Measurements from ENCODE around the gene NRSN2. TPM values are rescaled to one million over a fixed set of nuclear protein-coding genes. Genes with fewer than 3 reads are reported as not detected.
"Not testable (repeated sequence)": the region's sequence is repeated elsewhere in the genome, so short reads cannot be mapped to it uniquely, and the experiment has no call there.

Gene NRSN2
- total RNA-seq, 1 donor from 2014 or later, result 21.6 TPM

DNA sequence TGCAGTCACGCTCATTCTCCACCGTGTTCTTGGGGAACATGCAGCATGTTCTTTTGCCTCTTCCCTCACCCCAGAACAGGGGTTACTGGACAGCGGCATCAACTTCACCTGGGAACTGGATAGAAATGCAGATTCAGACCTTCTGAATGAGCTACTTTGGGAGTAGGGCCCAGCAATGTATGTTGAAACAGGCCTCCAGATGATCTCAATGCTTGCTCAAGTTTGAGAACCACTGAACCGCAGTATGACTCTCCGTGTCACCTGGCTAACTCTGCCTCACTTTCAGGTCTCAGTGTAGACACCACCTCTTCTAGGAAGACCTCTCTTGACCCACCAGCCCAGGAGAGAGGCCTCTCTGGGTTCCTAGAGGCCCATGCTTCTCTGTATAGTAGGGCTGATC, 38.5 kb downstream of the NRSN2 start:
- Histone ChIP-seq H3K9me3 (no peaks in the 10 kb centered on the region), H3K27me3 (no peaks in the 10 kb centered on the region), H3K4me3 (no peak overlapping the region), H3K36me3 (peaks cover 0 to 18% of the 10 kb centered on the region in 2 donors), H3K4me1 (peaks cover 18% of the 10 kb centered on the region), H3K27ac (no peak overlapping the region)
- TF ChIP-seq POLR2A (IDR thresholded peaks at IDR 0.05) (no peak), POLR2AphosphoS5 (IDR thresholded peaks at IDR 0.05; ENCODE audit: insufficient read depth in 1 of 2, low read depth in 1 of 2) (no peak)
- TF ChIP-seq, protein P1, sequence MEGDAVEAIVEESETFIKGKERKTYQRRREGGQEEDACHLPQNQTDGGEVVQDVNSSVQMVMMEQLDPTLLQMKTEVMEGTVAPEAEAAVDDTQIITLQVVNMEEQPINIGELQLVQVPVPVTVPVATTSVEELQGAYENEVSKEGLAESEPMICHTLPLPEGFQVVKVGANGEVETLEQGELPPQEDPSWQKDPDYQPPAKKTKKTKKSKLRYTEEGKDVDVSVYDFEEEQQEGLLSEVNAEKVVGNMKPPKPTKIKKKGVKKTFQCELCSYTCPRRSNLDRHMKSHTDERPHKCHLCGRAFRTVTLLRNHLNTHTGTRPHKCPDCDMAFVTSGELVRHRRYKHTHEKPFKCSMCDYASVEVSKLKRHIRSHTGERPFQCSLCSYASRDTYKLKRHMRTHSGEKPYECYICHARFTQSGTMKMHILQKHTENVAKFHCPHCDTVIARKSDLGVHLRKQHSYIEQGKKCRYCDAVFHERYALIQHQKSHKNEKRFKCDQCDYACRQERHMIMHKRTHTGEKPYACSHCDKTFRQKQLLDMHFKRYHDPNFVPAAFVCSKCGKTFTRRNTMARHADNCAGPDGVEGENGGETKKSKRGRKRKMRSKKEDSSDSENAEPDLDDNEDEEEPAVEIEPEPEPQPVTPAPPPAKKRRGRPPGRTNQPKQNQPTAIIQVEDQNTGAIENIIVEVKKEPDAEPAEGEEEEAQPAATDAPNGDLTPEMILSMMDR (IDR thresholded peaks at IDR 0.05), result no peak
- intact Hi-C loops (cut with DNase I), result no loop called here
- no peak for DNase-seq (ENCODE audit: extremely low spot score in 2 of 2)

DNA sequence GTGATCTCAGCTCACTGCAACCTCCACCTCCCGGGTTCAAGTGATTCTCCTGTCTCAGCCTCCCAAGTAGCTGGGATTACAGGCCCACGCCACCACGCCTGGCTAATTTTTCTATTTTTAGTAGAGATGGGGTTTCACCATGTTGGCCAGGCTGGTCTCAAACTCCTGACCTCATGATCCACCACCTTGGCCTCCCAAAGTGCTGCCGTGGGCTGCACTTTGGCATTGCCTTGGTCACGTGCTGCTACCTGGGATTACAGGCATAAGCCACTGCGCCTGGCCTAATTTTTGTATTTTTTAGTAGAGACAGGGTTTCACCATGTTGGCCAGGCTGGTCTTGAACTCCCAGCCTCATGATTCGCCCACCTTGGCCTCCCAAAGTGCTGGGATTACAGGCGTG, 39.7 kb downstream of the NRSN2 start:
- peaks cover 0 to 25% of the 10 kb centered on the region in 2 donors for H3K36me3 ChIP-seq
- intact Hi-C loops (cut with DNase I); H3K27me3 ChIP-seq; H3K4me1 ChIP-seq; DNase-seq (ENCODE audit: extremely low spot score in 2 of 2); H3K9me3 ChIP-seq; H3K4me3 ChIP-seq; H3K27ac ChIP-seq: not testable (repeated sequence)

DNA sequence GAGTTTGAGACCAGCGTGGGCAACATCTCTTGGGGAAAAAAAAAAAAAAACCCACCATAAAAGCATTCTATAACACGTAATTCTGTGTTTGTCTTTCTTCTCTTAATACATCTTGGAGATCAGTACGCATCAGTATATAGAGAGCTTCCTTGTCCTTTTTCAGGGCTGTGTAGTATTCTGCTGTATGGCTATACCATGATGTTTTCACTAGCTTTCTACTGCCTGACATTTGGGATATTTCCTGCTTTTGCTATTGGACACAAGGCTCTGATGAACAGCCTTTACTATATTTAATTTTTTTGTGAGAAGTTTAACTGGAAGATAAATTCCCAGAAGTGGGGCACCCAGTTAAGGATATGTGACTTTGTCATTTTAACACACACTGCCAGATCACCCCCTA, 40.6 kb downstream of the NRSN2 start:
- no peak for DNase-seq (ENCODE audit: extremely low spot score in 2 of 2)
- intact Hi-C loops (cut with DNase I), result no loop called here
- Histone ChIP-seq H3K4me3 (no peak overlapping the region), H3K27ac (no peak overlapping the region), H3K4me1 (no peaks in the 10 kb centered on the region), H3K27me3 (no peaks in the 10 kb centered on the region), H3K36me3 (peaks cover 0 to 28% of the 10 kb centered on the region in 2 donors), H3K9me3 (no peaks in the 10 kb centered on the region)
- no peak for TF ChIP-seq POLR2A (IDR thresholded peaks at IDR 0.05)
- TF ChIP-seq, protein P1 (IDR thresholded peaks at IDR 0.05), result no peak
- TF ChIP-seq POLR2AphosphoS5 (IDR thresholded peaks at IDR 0.05; ENCODE audit: insufficient read depth in 1 of 2, low read depth in 1 of 2), result no peak

DNA sequence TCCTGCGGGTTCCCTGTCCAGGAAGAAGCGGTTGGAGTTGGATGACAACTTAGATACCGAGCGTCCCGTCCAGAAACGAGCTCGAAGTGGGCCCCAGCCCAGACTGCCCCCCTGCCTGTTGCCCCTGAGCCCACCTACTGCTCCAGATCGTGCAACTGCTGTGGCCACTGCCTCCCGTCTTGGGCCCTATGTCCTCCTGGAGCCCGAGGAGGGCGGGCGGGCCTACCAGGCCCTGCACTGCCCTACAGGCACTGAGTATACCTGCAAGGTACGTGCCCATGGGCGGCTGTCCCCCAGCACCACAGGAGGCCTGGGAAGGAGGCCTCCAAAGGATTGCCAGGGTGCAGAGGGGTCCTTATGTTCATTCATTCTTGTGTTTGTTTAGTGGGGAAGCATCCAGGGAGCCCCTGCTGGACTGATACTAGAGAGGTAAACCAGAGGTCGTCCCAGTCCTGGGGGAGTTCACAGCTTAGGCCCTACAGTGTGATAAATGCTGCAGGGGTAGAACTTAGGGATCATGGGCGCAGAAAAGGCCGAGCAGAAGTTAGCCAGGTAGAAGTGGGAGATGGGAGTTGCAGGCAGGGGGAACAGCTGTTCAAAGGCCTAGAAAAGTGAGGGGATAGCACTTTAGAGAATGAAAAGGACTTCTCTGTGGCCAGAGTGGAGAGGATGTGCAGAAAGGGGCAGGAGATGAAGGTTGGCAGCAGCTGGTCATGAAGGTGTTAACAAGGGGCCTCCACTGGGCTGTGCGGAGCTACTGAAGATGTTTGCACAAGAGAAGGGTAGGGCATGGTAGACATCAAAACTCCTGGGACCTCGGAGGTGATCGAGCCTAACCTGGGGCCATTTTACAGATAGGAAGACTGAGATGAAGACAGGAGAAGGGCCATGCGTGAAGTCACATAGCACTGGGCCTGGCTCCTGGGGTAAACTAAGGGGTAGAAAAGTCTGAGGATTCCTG, 41.4 kb downstream of the NRSN2 start:
- TF ChIP-seq, protein P1 (IDR thresholded peaks at IDR 0.05), result no peak
- H3K27me3 ChIP-seq, result no peaks in the 10 kb centered on the region
- no peak overlapping the region for H3K4me3 ChIP-seq
- intact Hi-C loops (cut with DNase I), result no loop called here
- no peaks in the 10 kb centered on the region for H3K9me3 ChIP-seq
- no peak overlapping the region for H3K27ac ChIP-seq
- no peak for DNase-seq (ENCODE audit: extremely low spot score in 2 of 2)
- H3K36me3 ChIP-seq, result peaks cover 0 to 28% of the 10 kb centered on the region in 2 donors
- no peaks in the 10 kb centered on the region for H3K4me1 ChIP-seq

DNA sequence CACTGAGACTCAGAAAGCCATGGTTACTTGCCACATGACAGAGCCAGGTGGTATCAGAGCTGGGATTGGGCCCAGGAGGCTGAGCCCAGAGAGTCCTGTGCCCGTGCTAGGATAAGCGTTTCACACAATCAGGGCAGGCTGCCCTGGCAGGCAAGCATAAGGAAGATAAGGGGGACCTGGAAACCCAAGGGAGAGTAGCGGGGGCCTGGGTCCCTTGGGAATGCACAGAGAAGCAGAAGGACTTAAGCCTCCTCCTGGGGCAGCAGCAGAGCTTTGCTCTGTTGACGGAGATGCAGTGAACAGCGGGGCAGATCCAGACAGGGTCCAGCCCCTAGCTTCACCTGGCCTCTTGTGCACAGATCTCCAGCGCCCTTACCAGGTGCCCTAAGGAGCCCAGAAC, 42.3 kb downstream of the NRSN2 start:
- intact Hi-C loops (cut with DNase I), result no loop called here
- no peaks in the 10 kb centered on the region for H3K4me1 ChIP-seq
- no peak overlapping the region for H3K4me3 ChIP-seq
- TF ChIP-seq POLR2A (IDR thresholded peaks at IDR 0.05) (no peak), POLR2AphosphoS5 (IDR thresholded peaks at IDR 0.05; ENCODE audit: insufficient read depth in 1 of 2, low read depth in 1 of 2) (no peak)
- TF ChIP-seq, protein P1 (IDR thresholded peaks at IDR 0.05), result no peak
- H3K27ac ChIP-seq, result no peak overlapping the region
- peaks cover 0 to 28% of the 10 kb centered on the region in 2 donors for H3K36me3 ChIP-seq
- no peak for DNase-seq (ENCODE audit: extremely low spot score in 2 of 2)
- no peaks in the 10 kb centered on the region for H3K27me3 ChIP-seq
- H3K9me3 ChIP-seq, result no peaks in the 10 kb centered on the region
